Vagina (tissue), 2 donors: ENCODE data around the gene FCRL1. TPM values are rescaled to one million over a fixed set of nuclear protein-coding genes. Genes with fewer than 3 reads are reported as not detected.

Experiments used
- DNase-seq, 2 donors: peaks; one replicate each; pipeline ENCODE4 v3.0.0-alpha.2; 2017; ENCODE audit errors: extremely low spot score in 2 of 2
- H3K27ac ChIP-seq: fragments of 200-600 bp; sonication (generic); one replicate; pipeline ENCODE4 v1.5.1; 2019
- H3K27me3 ChIP-seq: fragments of 200-600 bp; sonication (generic); one replicate; pipeline ENCODE4 v1.5.1; 2019
- H3K36me3 ChIP-seq, 2 donors: fragments of 200-600 bp; sonication (generic); one replicate each; pipeline ENCODE4 v1.5.1; 2017 to 2019
- H3K4me1 ChIP-seq: fragments of 200-600 bp; sonication (generic); one replicate; pipeline ENCODE4 v1.5.1; 2019
- H3K4me3 ChIP-seq, 2 donors: fragments of 200-600 bp; sonication (generic); 1 replicate in 1 of 2; 2 replicates in 1 of 2; pipeline ENCODE4 v1.5.1; 2016 to 2019
- H3K9me3 ChIP-seq: fragments of 200-600 bp; sonication (generic); one replicate; pipeline ENCODE4 v1.5.1; 2019
- POLR2A ChIP-seq, 2 donors: fragments of 450-650 bp; IDR thresholded peaks; one replicate each; pipeline ENCODE4 v1.6.1; 2017; ENCODE audit warnings: antibody characterized with exemption in 2 of 2, mild to moderate bottlenecking in 2 of 2, moderate library complexity in 2 of 2
- POLR2AphosphoS5 ChIP-seq, 2 donors: sonication (generic); formaldehyde crosslinking; IDR thresholded peaks; one replicate each; pipeline ENCODE4 v1.9.0; 2017; ENCODE audit warnings: antibody characterized with exemption in 2 of 2, mild to moderate bottlenecking in 2 of 2, low read depth in 1 of 2; ENCODE audit not compliant: insufficient read depth in 1 of 2
- intact Hi-C: fragments of 100-400 bp; cut with DNase I; formaldehyde crosslinking; loops from one replicate; pipeline ENCODE4 v1.15.1; 2023
- small RNA-seq: library from RNA; depleted of rRNA; stranded (forward); fragments of <200 nt; gene quantifications from one replicate; pipeline ENCODE3, GENCODE V24; 2016
- total RNA-seq: library from RNA; depleted of rRNA; stranded (reverse); fragments of >200 nt; gene quantifications from one replicate; pipeline ENCODE4 v1.2.3, GENCODE V29; 2016
- TF ChIP-seq, protein P1 (sequence below), 3 experiments: fragments of 450-650 bp in 2 of 3; fragments of 200-600 bp in 1 of 3; sonication (generic) in 1 of 3; IDR thresholded peaks; one replicate each; pipeline ENCODE4 v1.5.1; 2017 to 2019; ENCODE audit warnings: antibody characterized with exemption in 3 of 3, mild to moderate bottlenecking in 2 of 3, moderate library complexity in 2 of 3

FCRL1 gene
- total RNA-seq, 1 donor from 2014 or later = 0.49 TPM

DNA sequence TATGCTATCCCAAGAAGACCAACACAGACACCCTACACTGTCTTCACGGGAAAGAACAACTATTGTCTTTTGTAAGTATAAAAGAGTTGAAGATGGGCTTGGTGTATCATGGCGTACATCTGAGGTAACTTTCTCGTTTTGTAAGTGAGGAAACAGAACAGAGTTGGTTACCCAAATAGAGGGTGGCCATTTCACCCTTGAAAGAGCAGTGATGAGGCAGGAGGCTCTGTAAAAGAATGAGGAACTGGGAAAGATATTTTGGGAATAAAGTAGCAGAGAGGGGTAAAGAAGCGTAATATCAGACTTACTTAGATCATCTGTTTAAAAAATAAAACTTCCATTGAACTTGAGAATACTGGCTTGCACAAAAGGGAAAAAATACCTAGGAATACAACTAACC, 61.9 kb downstream of the FCRL1 start:
- Histone ChIP-seq H3K27ac (no peak overlapping the region), H3K9me3 (peaks cover 3% of the 10 kb centered on the region), H3K27me3 (no peaks in the 10 kb centered on the region), H3K4me3 (no peak overlapping the region), H3K36me3 (no peaks in the 10 kb centered on the region), H3K4me1 (no peaks in the 10 kb centered on the region)
- TF ChIP-seq, protein P1, sequence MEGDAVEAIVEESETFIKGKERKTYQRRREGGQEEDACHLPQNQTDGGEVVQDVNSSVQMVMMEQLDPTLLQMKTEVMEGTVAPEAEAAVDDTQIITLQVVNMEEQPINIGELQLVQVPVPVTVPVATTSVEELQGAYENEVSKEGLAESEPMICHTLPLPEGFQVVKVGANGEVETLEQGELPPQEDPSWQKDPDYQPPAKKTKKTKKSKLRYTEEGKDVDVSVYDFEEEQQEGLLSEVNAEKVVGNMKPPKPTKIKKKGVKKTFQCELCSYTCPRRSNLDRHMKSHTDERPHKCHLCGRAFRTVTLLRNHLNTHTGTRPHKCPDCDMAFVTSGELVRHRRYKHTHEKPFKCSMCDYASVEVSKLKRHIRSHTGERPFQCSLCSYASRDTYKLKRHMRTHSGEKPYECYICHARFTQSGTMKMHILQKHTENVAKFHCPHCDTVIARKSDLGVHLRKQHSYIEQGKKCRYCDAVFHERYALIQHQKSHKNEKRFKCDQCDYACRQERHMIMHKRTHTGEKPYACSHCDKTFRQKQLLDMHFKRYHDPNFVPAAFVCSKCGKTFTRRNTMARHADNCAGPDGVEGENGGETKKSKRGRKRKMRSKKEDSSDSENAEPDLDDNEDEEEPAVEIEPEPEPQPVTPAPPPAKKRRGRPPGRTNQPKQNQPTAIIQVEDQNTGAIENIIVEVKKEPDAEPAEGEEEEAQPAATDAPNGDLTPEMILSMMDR (IDR thresholded peaks at IDR 0.05) = no peak
- TF ChIP-seq POLR2A (IDR thresholded peaks at IDR 0.05) (no peak), POLR2AphosphoS5 (IDR thresholded peaks at IDR 0.05; ENCODE audit: insufficient read depth in 1 of 2, low read depth in 1 of 2) (no peak)
- intact Hi-C loops = no loop called here
- DNase-seq = no peak

DNA sequence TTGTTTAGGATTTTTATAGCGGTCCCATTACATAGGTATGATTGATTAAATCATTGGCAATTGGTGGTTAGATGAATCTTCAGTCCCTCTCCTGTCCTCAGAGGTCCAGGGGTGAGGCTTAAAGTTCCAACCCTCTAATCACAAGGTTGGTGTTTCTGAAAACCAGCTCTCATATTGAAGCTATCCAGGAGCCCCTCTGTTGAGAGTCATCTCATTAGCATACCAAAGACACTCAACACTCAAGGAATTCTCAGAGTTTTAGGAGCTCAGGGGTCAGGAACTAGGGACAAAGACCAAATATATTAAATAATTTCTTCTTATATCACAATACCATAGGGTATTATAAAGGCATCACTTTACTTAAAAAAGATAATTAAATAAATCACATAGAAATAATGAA, 66.3 kb downstream of the FCRL1 start:
- intact Hi-C loops = no loop called here
- Histone ChIP-seq H3K4me3 (no peak overlapping the region), H3K27ac (no peak overlapping the region), H3K27me3 (no peaks in the 10 kb centered on the region), H3K4me1 (no peaks in the 10 kb centered on the region), H3K36me3 (no peaks in the 10 kb centered on the region), H3K9me3 (no peaks in the 10 kb centered on the region)
- DNase-seq = no peak
- TF ChIP-seq POLR2A (IDR thresholded peaks at IDR 0.05) = no peak
- no peak for TF ChIP-seq POLR2AphosphoS5 (IDR thresholded peaks at IDR 0.05; ENCODE audit: insufficient read depth in 1 of 2, low read depth in 1 of 2)
- TF ChIP-seq, protein P1 (IDR thresholded peaks at IDR 0.05) = no peak

DNA sequence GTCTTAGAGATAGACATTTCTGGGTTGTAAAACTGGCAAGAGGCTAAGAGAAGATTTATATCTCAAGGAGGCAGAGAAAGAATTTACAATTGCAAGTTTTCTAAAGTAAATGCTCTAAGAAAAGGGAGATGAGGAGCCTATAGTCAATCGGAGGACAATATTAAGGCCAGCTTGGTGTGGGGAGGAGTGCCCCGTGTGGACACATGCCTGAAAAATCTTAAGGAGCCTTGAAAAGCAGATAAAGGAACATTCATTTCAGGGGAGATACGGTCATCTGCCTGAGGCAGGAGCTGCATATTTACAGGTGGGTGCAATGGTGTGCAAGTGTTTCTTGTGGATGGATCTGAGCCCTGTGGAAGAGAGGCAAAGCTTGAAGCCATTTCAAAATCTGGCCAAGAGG, 68.6 kb downstream of the FCRL1 start:
- H3K27me3 ChIP-seq = no peaks in the 10 kb centered on the region
- H3K4me1 ChIP-seq = no peaks in the 10 kb centered on the region
- intact Hi-C loops = no loop called here
- no peak for DNase-seq
- TF ChIP-seq POLR2AphosphoS5 (IDR thresholded peaks at IDR 0.05; ENCODE audit: insufficient read depth in 1 of 2, low read depth in 1 of 2) (no peak), POLR2A (IDR thresholded peaks at IDR 0.05) (no peak)
- TF ChIP-seq, protein P1 (IDR thresholded peaks at IDR 0.05) = no peak
- H3K27ac ChIP-seq = no peak overlapping the region
- no peak overlapping the region for H3K4me3 ChIP-seq
- no peaks in the 10 kb centered on the region for H3K9me3 ChIP-seq
- no peaks in the 10 kb centered on the region for H3K36me3 ChIP-seq

DNA sequence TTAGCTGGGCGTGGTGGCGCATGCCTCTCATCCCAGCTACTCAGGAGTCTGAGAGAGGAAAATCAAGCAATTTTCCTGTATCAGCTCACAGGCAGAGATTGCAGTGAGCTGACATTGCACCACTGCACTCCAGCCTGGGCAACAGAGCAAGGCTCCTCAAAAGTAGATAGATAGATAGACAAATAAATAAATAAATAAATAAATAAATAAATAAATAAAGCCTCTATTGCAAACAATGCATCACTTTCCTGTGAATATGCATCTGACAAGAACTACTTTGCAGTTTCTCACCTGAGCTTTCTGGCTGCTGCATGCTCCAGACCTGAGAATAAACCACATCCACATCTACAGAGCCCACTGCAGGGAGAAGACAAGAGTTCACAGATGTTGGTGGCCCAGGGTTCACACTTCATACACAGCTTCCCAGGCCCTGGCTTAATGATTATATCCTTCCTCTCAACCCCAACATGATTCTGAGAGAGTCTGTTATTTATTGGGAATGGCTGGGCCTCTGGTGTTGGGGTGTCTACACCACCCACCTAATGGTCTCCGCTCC, 71.6 kb downstream of the FCRL1 start:
- Histone ChIP-seq H3K4me1 (no peaks in the 10 kb centered on the region), H3K27ac (no peak overlapping the region), H3K9me3 (no peaks in the 10 kb centered on the region), H3K27me3 (no peaks in the 10 kb centered on the region), H3K4me3 (no peak overlapping the region), H3K36me3 (no peaks in the 10 kb centered on the region)
- TF ChIP-seq POLR2A (IDR thresholded peaks at IDR 0.05) (no peak), POLR2AphosphoS5 (IDR thresholded peaks at IDR 0.05; ENCODE audit: insufficient read depth in 1 of 2, low read depth in 1 of 2) (no peak)
- TF ChIP-seq, protein P1 (IDR thresholded peaks at IDR 0.05) = no peak
- DNase-seq = no peak
- intact Hi-C loops = no loop called here

Small RNA genes lying within 50 kb of the gene (small RNA-seq; reads per million reads assigned to genes)
- not detected for gene MRPS21P2

Other genes with a start within 250 kb of the FCRL1 start
- not detected for gene FCRL4, start 222.0 kb downstream of the FCRL1 start, total RNA-seq
- not detected for gene FCRL3, start 119.4 kb downstream of the FCRL1 start, total RNA-seq
- not detected for gene FCRL2, start 43.0 kb downstream of the FCRL1 start, total RNA-seq
- gene CD5L, start 21.7 kb upstream of the FCRL1 start, total RNA-seq = not detected
- gene KIRREL1, start 173.5 kb upstream of the FCRL1 start, total RNA-seq = 34.9 TPM